ENCODE measurements around the gene ARHGAP6. TPM values are rescaled to one million over a fixed set of nuclear protein-coding genes. Genes with fewer than 3 reads are reported as not detected.
A peak's percentile ranks its signal among the peaks of the same experiment; 100 is the strongest.

The ARHGAP6 gene
- total and polyA plus RNA-seq, 9 of the 15 experiments (the other 6 are each of a cell fraction or from before 2014, with no cell fraction given) = 12.5 to 63.6 (median 41.8) TPM

- Histone ChIP-seq H3K27me3 (ENCODE audit: control insufficient read depth in 2 of 2, insufficient read depth in 2 of 2, low read length in 2 of 2) (no peaks in the 10 kb centered on the region), H3K27ac (ENCODE audit: extremely low read depth, low read depth, low read length) (no peak overlapping the region), H3K79me2 (ENCODE audit: control insufficient read depth, insufficient read depth, low read length) (no peaks in the 10 kb centered on the region), H3K4me3 (no peak overlapping the region), H3K4me2 (ENCODE audit: insufficient read depth, low read length) (no peak overlapping the region), H3K36me3 (ENCODE audit: control insufficient read depth, insufficient read depth, low read length) (no peaks in the 10 kb centered on the region), H3K9me3 (replicated peaks; ENCODE audit: control insufficient read depth, insufficient read depth, low read depth, low read length) (no peaks in the 10 kb centered on the region), H3K9me1 (ENCODE audit: control insufficient read depth, insufficient read depth, low read length) (peaks cover 3% of the 10 kb centered on the region), H4K20me1 (replicated peaks; ENCODE audit: control insufficient read depth, insufficient read depth, low read length) (no peaks in the 10 kb centered on the region), H2AFZ (ENCODE audit: low read depth, low read length) (peak overlapping the region; percentile 55; the same call in 1 of the 2 replicates), H3K4me1 (replicated peaks in 1 of 2; ENCODE audit: control insufficient read depth in 2 of 2, insufficient read depth in 2 of 2, low read length in 2 of 2) (peaks cover 0 to 6% of the 10 kb centered on the region in 2 experiments; a peak in 2 of 5 replicates), H3K9ac (ENCODE audit: insufficient read depth in 1 of 2, low read depth in 2 of 2, low read length in 2 of 2) (no peak overlapping the region)
- ChIA-PET CTCF (ENCODE audit: low intra/inter-chr PET ratio) (no interaction called here), POLR2A (no interaction called here)
- in situ Hi-C loops (cut with MboI) = no loop called here
- DNase-seq (ENCODE audit: extremely low read depth in 1 of 4, low spot score in 3 of 4) (no peak), ATAC-seq (no peak), FAIRE-seq (no peak)
- intact Hi-C loops (cut with micrococcal nuclease) = no loop called here
- no TSS peak for BruUV-seq (replicated peaks)
- TF ChIP-seq ARID2 (IDR thresholded peaks at IDR 0.05) = no peak
- no peak for TF ChIP-seq HMG20A (CRISPR knock-in tag; conservative IDR thresholded peaks at IDR 0.05)
- no peak for TF ChIP-seq KLF10 (CRISPR knock-in tag; IDR thresholded peaks at IDR 0.05)
- no peak for TF ChIP-seq ZSCAN29 (IDR thresholded peaks at IDR 0.05)
- TF ChIP-seq FOXP4 (CRISPR knock-in tag; IDR thresholded peaks at IDR 0.05; ENCODE audit: borderline replicate concordance) = no peak
- no peak for TF ChIP-seq PRPF4 (IDR thresholded peaks at IDR 0.05; ENCODE audit: insufficient read depth, low read depth, low read length, poor library complexity, severe bottlenecking)
- TF ChIP-seq NCOA6 (IDR thresholded peaks at IDR 0.05) = no peak
- TF ChIP-seq NFATC3 (IDR thresholded peaks at IDR 0.05) = no peak
- TF ChIP-seq BRD9 (IDR thresholded peaks at IDR 0.05; ENCODE audit: low read depth, partially characterized antibody) = no peak
- no peak for TF ChIP-seq CBFB (CRISPR knock-in tag; IDR thresholded peaks at IDR 0.05)
- 78% methylated on average over 3 of the region's 3 CpGs for whole genome bisulfite sequencing (ENCODE audit: insufficient coverage, low coverage, missing lambda C conversion rate)
Observed at GRCh38 chrX:11472879-11473278, 192.8 kb downstream of the ARHGAP6 start.
